Stimulated activated CD4-positive, alpha-beta T cell treated with anti-CD3 and anti-CD28 coated beads, Interleukin-15, amount 100 ng/mL, for 24 hours (primary cell): Measurements from ENCODE around the gene SCN2B.

Source experiments
- DNase-seq: peaks from one replicate; pipeline ENCODE4 v3.0.0-alpha.2; 2020

SCN2B gene

GRCh38 chr11:118174006-118174567, 2.4 kb downstream of the SCN2B start:
- no peak for DNase-seq

DNA sequence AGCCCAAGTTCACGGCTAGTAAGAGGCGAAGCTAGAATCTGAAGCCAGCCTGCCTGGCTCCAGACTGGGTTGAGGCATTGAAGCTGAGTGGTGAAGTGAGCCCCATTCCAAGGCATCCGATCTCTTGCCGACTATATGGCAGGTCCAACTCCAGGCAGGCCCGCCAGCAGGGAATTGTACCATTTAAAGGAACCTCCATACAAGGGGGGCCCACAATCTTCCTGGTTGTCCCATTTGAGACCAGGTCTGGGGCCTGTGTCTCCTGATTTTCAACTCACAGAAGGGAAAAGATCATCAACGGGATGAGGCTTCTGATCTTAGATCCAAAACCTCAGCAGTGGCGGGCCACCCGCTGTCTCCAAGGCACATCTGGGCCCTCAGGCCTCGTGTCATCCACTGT, 4.1 kb downstream of the SCN2B start:
- DNase-seq = no peak

DNA sequence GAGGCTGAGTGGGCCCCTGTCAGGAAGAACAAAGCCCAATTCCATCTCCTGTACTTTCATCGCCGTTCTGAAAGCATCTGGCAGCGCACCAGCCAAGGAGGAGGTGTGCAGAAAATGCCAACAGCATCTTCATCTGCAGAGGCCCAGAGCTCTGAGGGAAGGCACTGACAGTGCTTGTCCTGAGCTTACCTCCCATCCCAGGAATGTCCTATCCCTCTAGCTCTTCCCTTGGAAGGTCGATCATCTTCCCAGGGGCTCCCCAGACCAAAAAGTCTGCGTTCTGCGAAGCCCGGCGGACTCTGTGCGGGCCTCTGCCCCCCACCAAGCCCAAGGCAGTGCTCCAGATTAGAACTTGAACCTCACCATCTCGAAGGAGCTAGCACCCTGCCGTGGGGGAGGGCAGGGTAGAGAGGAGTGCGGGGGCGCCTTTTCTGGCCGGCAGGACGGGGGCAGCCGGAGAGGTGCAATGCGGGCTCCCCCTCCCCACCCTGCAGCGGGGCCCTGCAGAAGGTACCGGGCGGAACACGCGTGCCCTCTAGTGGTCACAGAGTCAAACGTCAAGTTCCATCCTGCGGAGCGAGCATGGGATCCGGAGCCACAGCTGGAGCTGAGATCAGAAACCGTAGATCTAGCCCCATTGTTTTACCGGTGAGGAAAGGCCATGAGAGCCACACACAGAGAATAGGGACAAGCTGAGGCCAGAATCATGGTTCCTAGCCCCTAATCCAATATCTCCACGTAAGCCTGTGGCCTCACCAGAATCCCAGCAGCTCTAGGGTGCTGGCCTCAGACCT, 5.0 kb downstream of the SCN2B start:
- DNase-seq = peak; percentile 83

DNA sequence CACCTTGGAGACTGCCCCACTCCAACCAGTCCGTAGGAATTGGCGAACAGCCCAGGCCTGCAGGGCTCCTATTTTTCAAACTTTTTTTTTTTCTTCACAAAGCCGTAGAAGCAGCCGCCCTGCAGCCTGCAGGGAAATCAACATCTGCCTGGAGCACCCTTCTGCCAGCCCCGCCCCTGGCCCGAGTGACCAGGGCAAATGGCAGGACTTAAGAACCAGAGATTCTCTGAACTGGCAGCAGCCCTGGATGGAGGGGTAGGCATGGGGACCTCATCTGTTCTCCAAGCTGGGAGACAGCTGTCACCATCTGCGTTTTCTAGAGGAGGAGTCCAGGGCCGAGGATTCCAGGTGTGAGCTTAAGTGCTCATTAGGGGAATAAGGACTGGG, 5.6 kb downstream of the SCN2B start:
- no peak for DNase-seq

DNA sequence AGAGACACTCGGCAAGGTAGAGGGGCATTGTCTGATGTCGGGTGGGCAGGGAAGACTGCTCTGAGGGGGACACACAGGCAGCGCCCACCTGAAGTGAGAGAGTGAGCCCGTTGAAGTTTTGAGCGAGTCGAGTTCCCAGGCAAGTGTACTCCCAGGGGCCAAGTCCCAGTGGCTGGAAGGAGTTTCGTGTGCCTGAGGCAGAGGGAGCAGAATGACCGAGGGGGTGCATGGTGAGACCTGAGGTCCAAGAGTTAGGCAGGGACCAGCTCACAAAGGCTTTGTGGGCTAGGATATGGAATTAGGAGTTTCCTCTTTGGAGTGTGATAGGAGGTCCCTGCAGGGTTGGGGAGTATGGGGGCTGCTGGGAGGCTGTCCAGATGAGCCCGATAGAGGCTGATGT, 6.2 kb downstream of the SCN2B start:
- DNase-seq = no peak

DNA sequence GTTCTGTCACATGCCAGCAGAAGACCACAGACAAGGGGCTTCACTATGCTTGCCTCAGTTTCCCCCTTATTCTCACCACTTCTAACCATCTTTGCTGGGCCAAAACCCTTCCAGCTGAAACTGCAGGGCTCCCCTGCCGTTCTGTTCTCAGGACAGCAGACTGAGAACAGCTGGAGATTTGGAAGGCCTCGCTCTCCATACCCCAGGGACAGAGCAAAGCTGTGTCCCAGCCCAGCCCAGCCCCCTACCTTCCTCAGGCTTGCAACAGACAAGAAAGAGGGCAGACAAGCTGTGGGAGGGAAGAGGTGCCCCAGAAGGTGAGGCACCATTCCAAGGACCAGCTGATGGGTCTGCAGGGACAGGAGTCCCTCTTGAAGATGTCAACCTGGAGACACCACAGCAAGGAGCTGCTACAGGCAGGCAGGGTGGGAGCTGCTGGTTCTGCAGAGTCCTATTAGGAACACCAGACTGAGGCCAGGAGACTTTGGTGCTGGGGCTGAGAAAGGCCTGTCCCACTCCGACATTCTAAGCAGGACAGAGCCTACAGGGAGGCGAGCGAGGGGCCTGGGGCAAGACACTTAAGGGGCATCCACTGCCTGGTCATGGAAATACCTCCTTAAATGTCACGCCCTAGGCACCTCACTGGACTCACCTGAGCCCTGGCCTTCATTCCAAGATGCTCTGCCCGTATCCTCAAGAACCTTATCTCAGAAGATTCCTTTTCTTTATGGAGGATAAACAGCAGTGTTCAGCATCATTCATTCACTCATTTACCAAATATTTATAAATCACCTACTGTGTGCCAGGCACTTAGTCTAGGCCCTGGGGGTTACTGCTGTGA, 6.9 kb downstream of the SCN2B start:
- DNase-seq = no peak

- DNase-seq = no peak
These were observed 7.7 kb downstream of the SCN2B start for GRCh38 chr11:118168751-118169150.

GRCh38 chr11:118168316-118168715, 8.1 kb downstream of the SCN2B start:
- DNase-seq = no peak

- DNase-seq = no peak
These were observed 8.5 kb downstream of the SCN2B start for GRCh38 chr11:118167906-118168305.

- no peak for DNase-seq
These were observed 9.2 kb downstream of the SCN2B start for GRCh38 chr11:118167253-118167652.

- no peak for DNase-seq
These were observed 9.8 kb downstream of the SCN2B start for GRCh38 chr11:118166641-118167040.

DNA sequence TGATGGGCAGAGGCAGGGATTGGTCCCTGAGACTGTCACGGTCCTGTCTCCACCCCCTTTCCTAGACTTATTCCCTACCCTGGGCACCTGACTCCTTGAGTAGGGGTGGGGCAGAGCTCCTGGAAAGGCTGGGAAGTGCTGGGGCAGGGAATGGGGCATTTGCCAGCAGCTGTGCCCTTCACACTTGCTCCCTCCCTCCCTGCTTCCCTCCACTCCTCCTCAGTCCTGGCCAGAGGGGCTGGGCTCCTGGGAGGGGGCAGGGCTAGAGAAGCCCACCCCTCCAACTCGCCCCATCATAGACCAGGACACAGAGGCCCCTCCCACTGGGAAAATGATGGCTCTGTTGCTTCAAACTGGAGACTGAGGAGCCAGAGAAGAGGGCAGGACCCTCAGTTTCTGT, 11.6 kb downstream of the SCN2B start:
- no peak for DNase-seq

DNA sequence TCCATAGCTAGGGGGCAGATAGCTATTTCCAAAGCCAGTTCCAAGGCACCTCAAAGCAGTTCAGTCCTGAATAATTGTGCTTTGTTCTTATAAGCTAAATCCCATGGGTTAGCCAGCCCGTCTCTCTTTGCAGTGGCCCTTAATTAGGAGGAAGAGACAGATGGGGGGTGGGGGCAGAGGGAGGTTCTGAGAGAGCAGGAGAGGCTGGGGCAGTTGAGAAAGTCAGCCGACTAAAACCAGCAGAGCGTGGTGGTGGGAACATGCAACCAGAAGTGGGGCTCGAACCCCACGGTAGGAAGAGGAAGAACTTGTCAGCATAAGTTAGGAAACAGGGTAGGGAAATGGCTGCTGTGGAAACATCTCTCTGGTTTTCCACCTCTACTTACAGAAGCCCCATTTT, 12.9 kb downstream of the SCN2B start:
- DNase-seq = no peak

- DNase-seq = no peak
These were observed 13.6 kb downstream of the SCN2B start for GRCh38 chr11:118162846-118163245.

- no peak for DNase-seq
These were observed 14.7 kb downstream of the SCN2B start for GRCh38 chr11:118161786-118162185.

- no peak for DNase-seq
These were observed 19.1 kb downstream of the SCN2B start for GRCh38 chr11:118157186-118157895.

DNA sequence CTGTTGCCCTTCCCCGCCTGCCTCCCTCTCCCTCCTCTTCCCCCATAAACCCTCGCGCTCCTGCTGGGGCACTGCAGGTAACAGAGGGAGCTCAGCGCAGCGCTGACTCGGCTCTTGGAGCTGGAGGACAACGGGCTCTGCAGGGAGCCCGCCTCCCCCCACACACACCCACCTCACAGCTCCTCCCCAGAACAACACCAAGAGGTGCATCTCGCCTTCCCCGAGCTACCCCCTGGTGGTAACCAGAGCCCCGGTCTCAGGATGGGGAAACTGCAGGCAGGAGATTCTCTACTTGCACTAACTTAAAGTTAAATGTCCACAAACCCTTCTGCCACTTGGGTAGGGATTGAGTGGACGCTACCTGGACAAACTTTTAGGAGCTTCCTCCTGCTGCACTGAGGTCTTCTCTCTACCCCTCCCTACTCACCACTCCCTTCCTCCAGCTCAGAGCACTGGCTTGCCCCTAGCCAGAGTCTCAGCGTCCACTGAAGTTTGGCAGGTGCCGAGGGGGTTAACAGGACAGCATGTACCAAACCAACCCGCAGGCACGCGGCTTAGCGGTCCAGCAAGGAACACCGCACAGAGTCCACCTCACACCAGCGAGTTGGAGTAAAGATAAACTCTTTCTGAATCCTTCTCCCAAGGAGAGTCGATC, 19.8 kb downstream of the SCN2B start:
- peak; percentile 23 for DNase-seq

- no peak for DNase-seq
These were observed 20.5 kb downstream of the SCN2B start for GRCh38 chr11:118155776-118156530.

DNA sequence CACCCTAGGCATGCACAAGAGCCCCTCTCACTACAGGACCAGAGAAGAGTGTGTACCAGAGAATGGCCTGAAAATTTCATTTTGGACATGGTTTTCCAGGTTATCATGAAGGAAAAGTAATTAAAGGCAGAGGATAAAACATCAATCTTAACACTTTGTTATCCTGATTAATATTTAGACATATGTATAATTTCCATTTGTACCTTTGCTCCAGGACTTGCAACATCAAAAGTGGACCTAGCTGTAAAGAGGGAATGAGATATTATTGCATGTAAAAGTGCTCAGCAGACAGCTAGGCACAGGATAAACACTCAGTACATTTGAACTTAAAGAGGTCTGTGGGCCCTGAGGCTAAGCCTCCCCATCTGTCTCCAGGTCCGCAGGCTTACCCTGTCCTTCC, 21.8 kb downstream of the SCN2B start:
- DNase-seq = no peak

GRCh38 chr11:118153976-118154375, 22.5 kb downstream of the SCN2B start:
- DNase-seq = no peak

- DNase-seq = no peak
These were observed 22.9 kb downstream of the SCN2B start for GRCh38 chr11:118153516-118153915.
